ENCODE data around the gene TRIM44.
"Not testable (repeated sequence)": the region's sequence is repeated elsewhere in the genome, so short reads cannot be mapped to it uniquely, and the experiment has no call there.

TRIM44 gene

GRCh38 chr11:35856259-35856658, 193.7 kb downstream of the TRIM44 start:
- H3K4me1 ChIP-seq (ENCODE audit: control insufficient read depth, insufficient read depth, low read length), result no peaks in the 10 kb centered on the region
- no peak overlapping the region for H3K27ac ChIP-seq (ENCODE audit: low read depth, low read length)
- H3K9ac ChIP-seq (ENCODE audit: low read length), result no peak overlapping the region

GRCh38 chr11:35856756-35857155, 194.2 kb downstream of the TRIM44 start:
- Histone ChIP-seq H3K4me1 (ENCODE audit: control insufficient read depth, insufficient read depth, low read length) (no peaks in the 10 kb centered on the region), H3K27me3 (ENCODE audit: control insufficient read depth, insufficient read depth, low read length) (no peaks in the 10 kb centered on the region), H3K27ac (ENCODE audit: low read depth, low read length) (no peak overlapping the region), H3K9ac (ENCODE audit: low read length) (no peak overlapping the region), H3K36me3 (ENCODE audit: control insufficient read depth, insufficient read depth, low read length) (no peaks in the 10 kb centered on the region), H3K4me3 (ENCODE audit: low read length) (no peak overlapping the region)

More at GRCh38 chr11:35856259-35856658, 193.7 kb downstream of the TRIM44 start:
- no peak overlapping the region for H3K4me3 ChIP-seq (ENCODE audit: low read length)
- no peaks in the 10 kb centered on the region for H3K36me3 ChIP-seq (ENCODE audit: control insufficient read depth, insufficient read depth, low read length)
- no peaks in the 10 kb centered on the region for H3K27me3 ChIP-seq (ENCODE audit: control insufficient read depth, insufficient read depth, low read length)

GRCh38 chr11:35857922-35858321, 195.3 kb downstream of the TRIM44 start:
- H3K4me1 ChIP-seq (ENCODE audit: control insufficient read depth, insufficient read depth, low read length), result no peaks in the 10 kb centered on the region
- H3K27ac ChIP-seq (ENCODE audit: low read depth, low read length), result no peak overlapping the region
- H3K4me3 ChIP-seq (ENCODE audit: low read length), result no peak overlapping the region
- no peak overlapping the region for H3K9ac ChIP-seq (ENCODE audit: low read length)
- H3K27me3 ChIP-seq (ENCODE audit: control insufficient read depth, insufficient read depth, low read length), result no peaks in the 10 kb centered on the region
- no peaks in the 10 kb centered on the region for H3K36me3 ChIP-seq (ENCODE audit: control insufficient read depth, insufficient read depth, low read length)

DNA sequence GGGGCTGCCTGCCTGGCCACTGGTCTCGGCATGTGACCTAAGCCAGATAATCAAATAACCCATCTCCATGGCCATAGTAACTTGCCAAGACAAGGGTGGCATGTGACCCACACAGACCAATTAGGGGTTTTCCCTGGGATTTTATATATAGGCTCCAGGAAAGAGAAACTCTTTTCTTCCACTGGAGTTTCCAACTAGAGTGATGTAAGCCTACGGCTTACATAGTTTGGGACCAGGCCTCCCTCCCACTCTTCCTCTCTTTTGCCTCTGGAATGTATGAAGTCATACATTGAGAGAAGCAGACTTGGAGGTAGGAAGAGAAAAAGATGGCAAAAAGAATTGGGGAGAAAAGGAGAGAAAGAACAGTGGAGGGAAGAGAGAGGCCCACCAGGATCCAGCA, 196.7 kb downstream of the TRIM44 start:
- no peaks in the 10 kb centered on the region for H3K4me1 ChIP-seq (ENCODE audit: control insufficient read depth, insufficient read depth, low read length)
- no peaks in the 10 kb centered on the region for H3K36me3 ChIP-seq (ENCODE audit: control insufficient read depth, insufficient read depth, low read length)
- no peak overlapping the region for H3K4me3 ChIP-seq (ENCODE audit: low read length)
- H3K9ac ChIP-seq (ENCODE audit: low read length), result no peak overlapping the region
- H3K27me3 ChIP-seq (ENCODE audit: control insufficient read depth, insufficient read depth, low read length), result no peaks in the 10 kb centered on the region
- H3K27ac ChIP-seq (ENCODE audit: low read depth, low read length), result no peak overlapping the region

DNA sequence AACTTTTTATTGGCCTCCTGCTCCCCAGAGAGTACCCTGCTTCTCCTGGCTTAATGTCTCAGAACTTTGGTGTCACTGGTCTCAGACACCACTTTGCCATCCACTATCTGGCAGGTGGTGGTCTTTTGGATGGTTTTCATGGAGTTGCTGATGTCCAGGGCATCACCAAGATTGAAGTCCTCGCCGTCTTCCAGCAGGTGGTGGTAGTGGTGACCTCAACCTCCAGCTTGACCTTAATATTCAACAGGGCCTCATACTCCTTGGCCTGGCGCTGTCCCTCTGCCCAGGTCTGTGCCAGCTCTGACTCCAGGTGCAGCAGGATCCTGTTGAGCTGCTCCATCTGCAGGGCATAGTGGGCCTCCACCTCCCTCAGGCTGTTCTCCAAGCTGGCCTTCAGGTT, 197.6 kb downstream of the TRIM44 start:
- not testable (repeated sequence) for H3K9ac ChIP-seq (ENCODE audit: low read length); H3K27ac ChIP-seq (ENCODE audit: low read depth, low read length); H3K4me3 ChIP-seq (ENCODE audit: low read length); H3K4me1 ChIP-seq (ENCODE audit: control insufficient read depth, insufficient read depth, low read length); H3K36me3 ChIP-seq (ENCODE audit: control insufficient read depth, insufficient read depth, low read length); H3K27me3 ChIP-seq (ENCODE audit: control insufficient read depth, insufficient read depth, low read length)

DNA sequence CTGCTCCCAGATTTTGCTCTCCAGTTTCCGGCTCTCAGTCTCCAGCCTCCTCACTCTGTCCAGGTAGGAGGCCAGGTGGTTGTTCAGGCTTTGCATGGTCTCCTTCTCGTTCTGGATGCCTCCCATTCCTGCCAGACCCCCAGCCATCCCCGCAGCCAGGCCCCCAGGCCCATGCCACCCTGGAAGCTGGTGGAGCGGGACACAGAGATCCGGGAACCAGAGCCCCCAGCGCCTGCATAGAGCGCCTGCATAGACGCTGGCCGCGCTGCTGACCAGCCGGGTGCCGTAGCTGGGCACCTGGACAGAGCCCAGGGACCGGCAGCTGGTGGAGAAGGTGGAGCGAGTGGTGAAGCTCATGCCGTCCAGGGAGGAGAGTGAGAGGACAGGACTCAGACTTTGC, 198.6 kb downstream of the TRIM44 start:
- no peak overlapping the region for H3K4me3 ChIP-seq (ENCODE audit: low read length)
- no peak overlapping the region for H3K27ac ChIP-seq (ENCODE audit: low read depth, low read length)
- no peaks in the 10 kb centered on the region for H3K27me3 ChIP-seq (ENCODE audit: control insufficient read depth, insufficient read depth, low read length)
- no peaks in the 10 kb centered on the region for H3K4me1 ChIP-seq (ENCODE audit: control insufficient read depth, insufficient read depth, low read length)
- no peak overlapping the region for H3K9ac ChIP-seq (ENCODE audit: low read length)
- H3K36me3 ChIP-seq (ENCODE audit: control insufficient read depth, insufficient read depth, low read length), result no peaks in the 10 kb centered on the region

DNA sequence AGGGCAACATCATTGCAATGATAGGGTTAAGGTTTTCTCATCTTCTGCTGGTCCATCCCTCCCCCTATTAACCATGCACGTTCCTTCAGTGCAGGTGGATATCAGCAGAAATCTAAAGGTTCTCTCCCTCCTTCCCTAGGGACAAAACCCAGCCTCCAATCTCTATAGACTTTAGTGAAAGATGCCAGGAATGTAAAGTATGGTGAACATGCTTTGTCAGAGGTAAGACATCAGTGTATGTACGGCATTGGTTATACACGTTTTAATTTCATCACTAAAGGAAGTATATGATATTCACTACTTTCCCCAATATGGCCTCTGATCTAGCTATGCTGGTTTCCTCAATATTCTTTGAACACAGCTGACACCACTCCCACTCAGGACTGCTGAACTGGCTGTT, 200.1 kb downstream of the TRIM44 start:
- H3K36me3 ChIP-seq (ENCODE audit: control insufficient read depth, insufficient read depth, low read length), result no peaks in the 10 kb centered on the region
- no peak overlapping the region for H3K9ac ChIP-seq (ENCODE audit: low read length)
- no peak overlapping the region for H3K4me3 ChIP-seq (ENCODE audit: low read length)
- no peaks in the 10 kb centered on the region for H3K27me3 ChIP-seq (ENCODE audit: control insufficient read depth, insufficient read depth, low read length)
- no peaks in the 10 kb centered on the region for H3K4me1 ChIP-seq (ENCODE audit: control insufficient read depth, insufficient read depth, low read length)
- H3K27ac ChIP-seq (ENCODE audit: low read depth, low read length), result no peak overlapping the region

GRCh38 chr11:35864131-35864530, 201.6 kb downstream of the TRIM44 start:
- H3K4me1 ChIP-seq (ENCODE audit: control insufficient read depth, insufficient read depth, low read length), result no peaks in the 10 kb centered on the region
- no peaks in the 10 kb centered on the region for H3K36me3 ChIP-seq (ENCODE audit: control insufficient read depth, insufficient read depth, low read length)
- H3K4me3 ChIP-seq (ENCODE audit: low read length), result no peak overlapping the region
- no peak overlapping the region for H3K27ac ChIP-seq (ENCODE audit: low read depth, low read length)
- H3K9ac ChIP-seq (ENCODE audit: low read length), result no peak overlapping the region
- H3K27me3 ChIP-seq (ENCODE audit: control insufficient read depth, insufficient read depth, low read length), result no peaks in the 10 kb centered on the region

- H3K36me3 ChIP-seq (ENCODE audit: control insufficient read depth, insufficient read depth, low read length), result no peaks in the 10 kb centered on the region
- H3K27ac ChIP-seq (ENCODE audit: low read depth, low read length), result no peak overlapping the region
- no peak overlapping the region for H3K9ac ChIP-seq (ENCODE audit: low read length)
- no peak overlapping the region for H3K4me3 ChIP-seq (ENCODE audit: low read length)
- no peaks in the 10 kb centered on the region for H3K27me3 ChIP-seq (ENCODE audit: control insufficient read depth, insufficient read depth, low read length)
- no peaks in the 10 kb centered on the region for H3K4me1 ChIP-seq (ENCODE audit: control insufficient read depth, insufficient read depth, low read length)
These were observed 204.0 kb downstream of the TRIM44 start for GRCh38 chr11:35866601-35867000.
